ENCODE measurements around the gene TEX29.

Gene TEX29

GRCh38 chr13:111291908-111292307 is 28.5 kb upstream of the TEX29 start:
- DNase-seq (ENCODE audit: low spot score): no peak

DNA sequence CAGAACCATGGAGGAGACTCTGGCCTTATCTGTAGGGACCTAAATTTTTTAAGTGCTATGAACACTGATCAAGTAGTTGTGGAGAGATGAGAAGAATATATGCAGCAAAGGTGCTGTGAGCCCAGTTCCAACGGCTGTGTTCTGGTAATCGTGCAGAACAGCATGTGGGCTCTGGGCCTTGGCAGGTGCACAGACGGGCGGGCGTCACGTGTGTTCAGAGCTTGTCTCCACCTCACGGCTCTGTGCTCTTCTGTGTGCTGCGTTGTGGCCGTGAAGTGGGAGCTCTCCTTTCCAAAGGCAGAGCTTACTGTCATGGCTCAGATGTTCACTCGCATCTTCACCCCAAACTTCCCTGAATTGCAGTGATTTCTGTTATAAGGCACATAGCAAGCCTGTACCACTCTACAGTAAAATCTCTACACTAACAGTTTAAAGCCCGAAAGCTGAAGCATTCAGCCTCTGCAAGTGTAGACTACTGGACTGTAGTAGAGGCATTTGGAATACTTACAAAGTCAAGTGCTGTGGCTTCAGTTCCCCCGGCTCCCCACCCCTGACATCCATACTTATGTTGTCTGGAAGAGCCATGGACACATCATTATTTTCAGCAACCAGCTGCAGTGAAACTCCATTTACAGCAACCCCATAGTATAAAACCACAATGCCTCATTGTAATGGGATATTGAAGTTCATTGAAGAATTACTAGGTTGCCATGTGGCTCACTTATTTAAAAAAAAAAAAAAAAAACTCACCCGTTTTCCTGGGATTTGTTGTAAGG is 27.5 kb upstream of the TEX29 start:
- DNase-seq (ENCODE audit: low spot score): no peak

GRCh38 chr13:111295886-111296285 is 24.6 kb upstream of the TEX29 start:
- DNase-seq (ENCODE audit: low spot score): no peak

GRCh38 chr13:111296417-111296816 is 24.0 kb upstream of the TEX29 start:
- DNase-seq (ENCODE audit: low spot score): no peak

DNA sequence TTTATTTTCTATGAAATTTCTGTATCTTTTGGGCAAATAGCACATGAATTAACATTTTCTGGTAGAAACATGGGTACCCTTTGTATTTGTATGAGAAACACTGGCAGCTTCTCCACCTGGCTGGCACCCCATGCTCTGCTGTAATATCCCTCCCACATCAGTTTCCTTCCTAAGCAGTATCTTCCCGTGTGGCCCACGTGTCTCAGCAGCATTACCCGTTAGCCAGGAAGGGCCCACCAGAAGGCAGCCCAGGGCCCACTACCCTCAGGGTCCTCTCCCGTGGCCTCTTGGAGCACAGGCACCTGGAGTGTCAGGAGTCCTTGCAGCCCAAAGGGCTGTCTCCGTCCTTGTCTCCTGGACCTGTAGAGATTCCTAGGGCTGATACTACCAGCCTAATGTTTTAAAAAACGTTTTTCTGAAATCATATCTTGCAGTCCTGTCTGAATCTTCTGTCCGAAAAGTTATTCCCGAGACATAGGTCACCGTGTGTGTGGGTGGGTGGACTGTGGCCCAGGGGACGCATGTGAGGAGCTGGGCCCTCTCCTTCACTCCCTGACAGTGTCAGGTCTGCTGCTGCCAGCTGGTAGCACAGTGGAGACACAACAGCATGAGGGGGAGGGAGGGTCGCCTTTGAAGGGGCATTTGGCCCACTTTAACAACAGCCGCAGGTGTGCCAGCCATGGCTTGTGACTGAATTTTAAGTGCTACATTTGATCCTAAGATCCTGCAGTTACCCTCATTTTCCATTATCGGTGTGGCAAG is 22.0 kb upstream of the TEX29 start:
- DNase-seq (ENCODE audit: low spot score): no peak

- DNase-seq (ENCODE audit: low spot score): no peak
Measured at GRCh38 chr13:111302045-111302726, 18.3 kb upstream of the TEX29 start.

- DNase-seq (ENCODE audit: low spot score): no peak
Measured at GRCh38 chr13:111303559-111303958, 16.9 kb upstream of the TEX29 start.

DNA sequence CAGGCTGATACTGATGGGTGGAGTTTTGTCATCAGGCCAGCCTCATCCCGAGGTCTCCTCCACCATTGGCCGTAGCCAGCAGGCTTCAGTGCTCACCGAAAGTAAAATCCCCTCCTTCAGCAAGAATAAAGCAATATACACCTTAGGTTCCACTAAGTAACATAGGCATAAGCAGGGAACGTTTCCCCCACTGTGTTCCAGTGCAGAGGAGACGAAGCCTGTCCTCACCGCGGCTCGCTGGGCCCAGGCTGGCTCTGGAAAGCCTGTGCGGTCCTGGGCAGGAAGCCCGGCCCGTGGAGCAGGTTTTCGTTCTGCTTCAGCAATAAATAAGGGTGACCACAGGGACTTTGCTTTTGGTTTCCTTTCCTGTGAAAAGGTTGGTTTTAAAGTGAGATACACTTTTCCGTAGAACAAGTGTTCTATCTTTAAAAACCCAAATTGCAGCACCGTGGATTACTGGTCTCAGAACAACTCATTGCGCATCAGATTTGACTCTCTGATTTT is 16.3 kb upstream of the TEX29 start:
- no peak for DNase-seq (ENCODE audit: low spot score)

DNA sequence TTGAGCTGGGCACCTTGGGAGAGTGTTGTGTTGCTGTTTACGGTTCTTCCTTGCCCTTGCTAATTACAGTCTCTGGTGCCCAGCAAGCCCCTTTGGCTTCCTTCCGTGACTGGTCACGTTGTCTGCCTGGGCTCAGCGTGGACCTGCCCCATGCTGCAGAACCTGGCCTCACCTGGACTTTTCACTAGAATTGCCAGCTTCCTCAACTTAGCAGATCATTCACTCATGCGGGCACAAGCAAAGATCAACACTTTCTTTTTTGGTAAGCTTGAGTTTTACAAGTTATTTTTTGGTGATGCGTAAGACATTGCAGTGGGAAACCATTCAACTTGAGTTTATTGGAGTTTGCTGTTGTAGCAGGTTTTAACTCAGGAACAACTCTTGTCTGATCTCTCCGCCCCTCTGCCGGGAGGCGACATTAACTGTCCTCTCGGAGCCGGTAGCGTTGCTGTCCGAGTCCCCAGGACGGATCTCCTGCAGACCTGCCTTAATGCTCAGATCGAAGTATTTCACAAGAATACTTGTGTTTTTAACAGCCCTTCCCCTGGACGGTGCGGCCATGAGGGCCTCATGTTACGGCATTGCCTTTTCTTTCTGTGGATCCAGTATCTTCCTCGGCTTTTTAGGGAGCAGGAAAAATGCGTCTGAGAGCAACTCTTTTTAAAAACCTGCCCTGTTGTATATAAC is 15.7 kb upstream of the TEX29 start:
- DNase-seq (ENCODE audit: low spot score): no peak

GRCh38 chr13:111312944-111313590 is 7.4 kb upstream of the TEX29 start:
- DNase-seq (ENCODE audit: low spot score): no peak

GRCh38 chr13:111313911-111314425 is 6.5 kb upstream of the TEX29 start:
- DNase-seq (ENCODE audit: low spot score): no peak

DNA sequence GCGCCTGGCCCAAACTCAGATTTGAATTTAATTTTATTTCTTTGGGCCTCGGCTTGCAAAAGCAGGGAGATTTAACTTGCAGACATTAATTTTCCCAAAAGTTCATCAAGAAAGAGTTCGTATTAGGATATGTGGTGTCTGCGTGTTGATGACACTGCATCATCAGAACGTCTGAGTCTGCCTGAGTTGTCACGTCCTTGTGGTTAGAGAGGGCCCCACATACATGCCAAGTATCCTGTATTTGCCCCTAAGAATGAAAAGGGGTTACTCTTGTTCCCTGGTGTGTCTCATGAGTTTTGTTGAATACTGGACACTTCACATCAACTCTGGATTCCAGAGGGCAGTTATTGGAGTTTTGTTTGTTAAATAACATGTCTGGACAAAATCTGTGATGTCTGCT is 5.6 kb upstream of the TEX29 start:
- no peak for DNase-seq (ENCODE audit: low spot score)

GRCh38 chr13:111315347-111315995 is 5.0 kb upstream of the TEX29 start:
- no peak for DNase-seq (ENCODE audit: low spot score)

DNA sequence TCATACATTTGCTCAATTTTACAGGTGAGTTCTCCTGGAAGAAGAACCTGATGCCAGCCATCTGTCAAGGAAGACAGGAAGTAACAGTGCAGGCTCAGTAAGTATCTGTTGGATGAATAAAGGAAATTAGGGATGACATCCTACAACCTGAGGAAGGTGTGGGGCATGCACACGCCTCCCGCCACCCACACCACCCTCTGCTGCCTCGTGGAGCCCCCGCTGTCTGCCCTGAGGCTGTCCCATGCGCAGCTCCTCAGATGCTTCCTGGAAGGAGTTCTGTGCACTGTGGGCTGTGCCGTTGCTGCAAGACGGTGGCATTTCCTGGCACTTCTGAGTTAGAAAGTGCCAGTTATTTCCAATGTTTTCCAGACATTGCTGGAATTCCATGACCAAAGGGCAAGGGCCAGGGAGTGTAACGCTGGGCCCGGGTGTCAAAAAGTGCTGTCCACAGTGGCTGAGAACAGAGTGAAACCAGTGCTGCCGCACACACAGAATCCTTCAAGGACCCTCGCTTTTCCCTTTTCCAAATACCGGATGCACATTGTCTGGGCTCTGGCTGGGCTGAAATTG is 4.2 kb upstream of the TEX29 start:
- no peak for DNase-seq (ENCODE audit: low spot score)

DNA sequence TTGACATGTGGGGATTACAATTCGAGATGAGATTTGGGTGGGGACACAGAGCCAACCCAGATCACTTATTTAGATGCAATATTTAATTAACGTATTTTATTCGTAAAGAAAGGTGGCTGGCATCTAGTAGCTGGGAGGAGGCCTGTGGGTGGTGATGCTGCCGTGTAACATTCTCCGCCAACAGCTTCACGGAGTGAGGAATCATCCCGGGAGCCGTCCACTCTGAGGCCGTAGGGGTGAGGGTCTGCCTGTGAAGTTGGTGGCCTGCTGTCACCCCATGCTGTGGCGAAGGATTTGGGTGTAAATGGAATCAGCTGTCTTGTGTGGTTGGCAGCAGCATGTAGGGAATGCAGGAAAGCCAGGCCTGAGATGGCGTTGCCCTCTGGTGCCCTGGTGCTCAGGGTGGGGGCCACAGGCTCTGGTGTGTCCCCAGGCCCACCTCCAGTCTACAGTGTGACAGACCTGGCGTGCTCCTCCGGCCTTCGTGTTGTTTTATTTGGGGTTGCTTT is 3.3 kb upstream of the TEX29 start:
- DNase-seq (ENCODE audit: low spot score): no peak

DNA sequence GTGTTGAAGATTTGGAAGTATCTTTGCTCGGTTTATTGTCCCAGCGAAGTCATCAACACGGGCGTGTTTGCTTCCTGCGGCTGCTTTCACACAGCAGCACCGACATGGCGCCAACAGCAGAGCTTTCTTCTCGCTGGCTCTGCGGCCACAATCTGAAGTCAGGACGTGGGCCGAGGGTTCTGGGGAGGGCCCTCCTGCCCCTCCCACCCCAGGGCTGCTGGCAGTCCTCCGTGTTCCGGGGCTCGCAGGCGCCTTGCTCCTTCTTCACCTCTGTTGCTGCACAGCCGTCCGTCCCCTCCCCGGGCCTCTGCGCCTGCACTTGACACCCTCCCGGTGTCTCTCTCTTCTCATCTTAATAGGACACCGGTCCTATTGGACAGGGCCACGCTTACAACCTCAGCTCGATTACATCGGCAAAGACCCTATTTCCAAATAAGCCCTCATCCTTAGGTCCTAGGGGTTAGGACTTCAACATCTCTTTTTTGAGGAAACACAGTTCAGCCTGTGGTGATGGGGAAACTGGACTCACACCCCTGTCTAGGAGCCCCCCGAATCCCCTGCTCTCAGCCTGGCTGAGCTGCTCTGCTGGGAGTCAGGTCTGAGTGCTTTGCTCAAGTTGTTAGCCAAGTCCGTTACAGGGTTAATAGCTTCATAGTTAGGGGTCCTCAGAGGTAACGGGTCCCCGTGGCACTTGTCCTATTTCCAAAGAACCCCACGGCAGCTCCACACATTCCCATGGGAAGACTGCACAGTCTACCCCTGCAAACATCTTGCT is 2.7 kb upstream of the TEX29 start:
- DNase-seq (ENCODE audit: low spot score): no peak

- no peak for DNase-seq (ENCODE audit: low spot score)
Measured at GRCh38 chr13:111318386-111318785, 2.1 kb upstream of the TEX29 start.

- no peak for DNase-seq (ENCODE audit: low spot score)
Measured at GRCh38 chr13:111319521-111319920, 921 bp upstream of the TEX29 start.

Data from hematopoietic multipotent progenitor cell treated with erythropoietin and hydrocortisone succinate and interleukin-3 and kit ligand, for 17 days (in vitro differentiated cells).